SK-N-MC (cell line): ENCODE data around the gene MZB1.

Experiments
- EZH2 ChIP-seq: fragments of 200-600 bp; sonication (generic); IDR thresholded peaks from one replicate; pipeline ENCODE4 v1.6.1; 2017; ENCODE audit warnings: antibody characterized with exemption
- FOXP2 ChIP-seq: optimal IDR thresholded peaks from 2 replicates; pipeline ENCODE3; 2011; ENCODE audit warnings: mild to moderate bottlenecking, moderate library complexity; ENCODE audit not compliant: insufficient read depth; ENCODE audit errors: extremely low read length, control extremely low read depth
- POLR2AphosphoS5 ChIP-seq: IDR thresholded peaks from 2 replicates; pipeline ENCODE4 v1.6.1; 2012; ENCODE audit warnings: mild to moderate bottlenecking, low read depth, low read length, borderline replicate concordance

GRCh38 chr5:139386050-139386438, 3.7 kb downstream of the MZB1 start:
- no peak for TF ChIP-seq EZH2
- no peak for TF ChIP-seq POLR2AphosphoS5
- TF ChIP-seq FOXP2 = no peak
